Endothelial cell of umbilical vein (primary cell): ENCODE results near the gene FYN. TPM values are rescaled to one million over a fixed set of nuclear protein-coding genes. Genes with fewer than 3 reads are reported as not detected.
A peak's percentile ranks its signal among the peaks of the same experiment; 100 is the strongest.

Experiments
- BruUV-seq: library from RNA; stranded (reverse); fragments of 400-500 nt; replicated peaks from 2 replicates; lab custom pipeline; 2021; lab: Mats Ljungman, UMichigan
- CTCF ChIA-PET: fragments of 300-600, 350-600 bp; sonication (Branson Sonifier 250); formaldehyde crosslinking; loops from one replicate; lab custom pipeline; 2021; ENCODE audit warnings: antibody characterized with exemption, inconsistent platforms; lab: Charles Lee
- POLR2A ChIA-PET: fragments of 300-600, 350-600 bp; sonication (Branson Sonifier 250); formaldehyde crosslinking; loops from one replicate; lab custom pipeline; 2021; ENCODE audit warnings: antibody characterized with exemption, inconsistent platforms; lab: Charles Lee
- DNase-seq: peaks from one replicate; pipeline ENCODE4 v3.0.0-alpha.2; 2011; ENCODE audit warnings: low read depth, low spot score
- FAIRE-seq: peaks from 2 replicates; lab custom pipeline; 2011; peaks lifted over from hg19 to GRCh38; lab: Jason Lieb, UNC
- H2AFZ ChIP-seq: 2 replicates; pipeline ENCODE4 v1.6.0; 2012; ENCODE audit warnings: low read depth, low read length, control low read depth, inconsistent platforms
- H3K27ac ChIP-seq: 2 replicates; pipeline ENCODE4 v1.5.1; 2011; ENCODE audit warnings: low read depth, mild to moderate bottlenecking, control low read depth, low read length, moderate library complexity; ENCODE audit not compliant: insufficient read depth
- H3K27me3 ChIP-seq, 2 experiments: 2 replicates each; pipeline versions ENCODE4 v1.6.0 to v1.6.1; 2011; ENCODE audit warnings: low read length in 2 of 2, mixed read lengths in 1 of 2; ENCODE audit not compliant: control insufficient read depth in 2 of 2, insufficient read depth in 2 of 2
- H3K36me3 ChIP-seq, 2 experiments: 2 replicates in 1 of 2; 3 replicates in 1 of 2; pipeline ENCODE4 v1.5.1; 2011; ENCODE audit warnings: low read length in 2 of 2, mild to moderate bottlenecking in 1 of 2, moderate library complexity in 1 of 2; ENCODE audit not compliant: control insufficient read depth in 2 of 2, insufficient read depth in 2 of 2; ENCODE audit errors: extremely low read depth in 1 of 2
- H3K4me1 ChIP-seq: 3 replicates; pipeline ENCODE4 v1.5.1; 2011; ENCODE audit warnings: mild to moderate bottlenecking, low read length; ENCODE audit not compliant: control insufficient read depth, insufficient read depth; ENCODE audit errors: extremely low read depth
- H3K4me2 ChIP-seq: 2 replicates; pipeline ENCODE4 v1.6.1; 2011; ENCODE audit warnings: low read length, control low read depth, mixed read lengths; ENCODE audit not compliant: insufficient read depth
- H3K4me3 ChIP-seq, 3 experiments: fragments of 200-600 bp in 1 of 3; sonication (generic), shearing (Covaris generic) in 1 of 3; replicated peaks in 1 of 3; 2 replicates each; pipeline ENCODE4 v1.5.1; 2011 to 2016; ENCODE audit warnings: control low read depth in 3 of 3, low read length in 3 of 3, mild to moderate bottlenecking in 2 of 3, inconsistent platforms in 1 of 3, low read depth in 1 of 3, moderate library complexity in 1 of 3; ENCODE audit not compliant: insufficient read depth in 1 of 3
- H3K79me2 ChIP-seq: 2 replicates; pipeline ENCODE4 v1.6.0; 2012; ENCODE audit warnings: low read length, inconsistent platforms; ENCODE audit not compliant: control insufficient read depth, insufficient read depth
- H3K9ac ChIP-seq: replicated peaks from 2 replicates; pipeline ENCODE3; 2011; ENCODE audit warnings: low read length, control low read depth; ENCODE audit not compliant: insufficient read depth; ENCODE audit errors: extremely low read depth
- H3K9me1 ChIP-seq: replicated peaks from 3 replicates; pipeline ENCODE4 v1.6.0; 2011; ENCODE audit warnings: mild to moderate bottlenecking, low read length; ENCODE audit not compliant: control insufficient read depth, insufficient read depth; ENCODE audit errors: extremely low read depth
- H3K9me3 ChIP-seq: replicated peaks from 2 replicates; pipeline ENCODE4 v1.5.1; 2012; ENCODE audit warnings: low read length, inconsistent platforms; ENCODE audit not compliant: control insufficient read depth, insufficient read depth
- H4K20me1 ChIP-seq: replicated peaks from 2 replicates; pipeline ENCODE3; 2011; ENCODE audit warnings: mild to moderate bottlenecking, low read length; ENCODE audit not compliant: control insufficient read depth, insufficient read depth; ENCODE audit errors: extremely low read depth
- EZH2 ChIP-seq: IDR thresholded peaks from 2 replicates; pipeline ENCODE4 v1.6.1; 2012; ENCODE audit warnings: borderline replicate concordance, low read depth, mild to moderate bottlenecking, moderate library complexity, low read length, inconsistent platforms; ENCODE audit not compliant: severe bottlenecking
- FOS ChIP-seq: IDR thresholded peaks from 2 replicates; pipeline ENCODE4 v1.6.1; 2011; ENCODE audit warnings: mild to moderate bottlenecking, low read length, moderate library complexity, borderline replicate concordance; ENCODE audit not compliant: insufficient read depth
- GATA2 ChIP-seq: IDR thresholded peaks from 2 replicates; pipeline ENCODE4 v1.7.0; 2011; ENCODE audit warnings: low read depth, mild to moderate bottlenecking, moderate library complexity, mixed read lengths, low read length; ENCODE audit not compliant: insufficient read length, insufficient read depth
- JUN ChIP-seq: IDR thresholded peaks from 2 replicates; pipeline ENCODE4 v1.6.1; 2011; ENCODE audit warnings: borderline replicate concordance, low read depth; ENCODE audit not compliant: insufficient read length, insufficient read depth
- MYC ChIP-seq: IDR thresholded peaks from one replicate; pipeline ENCODE4 v1.6.1; 2011; ENCODE audit warnings: mild to moderate bottlenecking, low read depth, low read length
- POLR2A ChIP-seq: IDR thresholded peaks from 2 replicates; pipeline ENCODE4 v1.6.1; 2012; ENCODE audit warnings: low read depth, mild to moderate bottlenecking, control low read depth, low read length
- POLR2AphosphoS5 ChIP-seq: IDR thresholded peaks from 2 replicates; pipeline ENCODE4 v1.6.1; 2012; ENCODE audit warnings: low read depth, mild to moderate bottlenecking, control low read depth, low read length, moderate library complexity; ENCODE audit not compliant: insufficient read depth
- dilution Hi-C: fragments of 300-500 bp; cut with MboI; formaldehyde crosslinking; loops from one replicate; pipeline ENCODE4 v1.15.0; 2019; ENCODE audit warnings: low sequenced_read_pairs; ENCODE audit not compliant: extremely low pct_ligation_motif_present
- intact Hi-C: fragments of 100-400 bp; cut with micrococcal nuclease; formaldehyde crosslinking; loops from one replicate; pipeline ENCODE4 v1.10.0; 2022
- polyA plus RNA-seq, 4 experiments: library from polyadenylated mRNA; depleted of rRNA in 3 of 4; stranded (reverse) in 3 of 4; unstranded in 1 of 4; fragments of >200 nt; gene quantifications; 2 replicates each; pipeline versions ENCODE4 v1.2.1 to v1.2.3, GENCODE V29; 2011 to 2012; ENCODE audit warnings: missing spikeins in 1 of 4
- total RNA-seq: library from RNA; stranded (reverse); gene quantifications from 2 replicates; pipeline ENCODE4 v1.2.3, GENCODE V29; 2021
- TF ChIP-seq, protein P1 (sequence below), 2 donors: IDR thresholded peaks; 1 replicate in 1 of 2; 2 replicates in 1 of 2; pipeline ENCODE4 v1.5.1; 2011; ENCODE audit warnings: low read length in 2 of 2, mild to moderate bottlenecking in 2 of 2, moderate library complexity in 2 of 2, control low read depth in 1 of 2, inconsistent platforms in 1 of 2, low read depth in 1 of 2; ENCODE audit not compliant: insufficient read depth in 1 of 2; ENCODE audit errors: extremely low read depth in 1 of 2
- TF ChIP-seq, protein P2 (sequence below): IDR thresholded peaks from 2 replicates; pipeline ENCODE4 v1.6.1; 2011; ENCODE audit not compliant: insufficient read depth, insufficient read length

Gene FYN
- total and polyA plus RNA-seq, 2 donors (not counting 3 experiments of a cell fraction or from before 2014, with no cell fraction given) = 69.0 to 143 TPM

DNA sequence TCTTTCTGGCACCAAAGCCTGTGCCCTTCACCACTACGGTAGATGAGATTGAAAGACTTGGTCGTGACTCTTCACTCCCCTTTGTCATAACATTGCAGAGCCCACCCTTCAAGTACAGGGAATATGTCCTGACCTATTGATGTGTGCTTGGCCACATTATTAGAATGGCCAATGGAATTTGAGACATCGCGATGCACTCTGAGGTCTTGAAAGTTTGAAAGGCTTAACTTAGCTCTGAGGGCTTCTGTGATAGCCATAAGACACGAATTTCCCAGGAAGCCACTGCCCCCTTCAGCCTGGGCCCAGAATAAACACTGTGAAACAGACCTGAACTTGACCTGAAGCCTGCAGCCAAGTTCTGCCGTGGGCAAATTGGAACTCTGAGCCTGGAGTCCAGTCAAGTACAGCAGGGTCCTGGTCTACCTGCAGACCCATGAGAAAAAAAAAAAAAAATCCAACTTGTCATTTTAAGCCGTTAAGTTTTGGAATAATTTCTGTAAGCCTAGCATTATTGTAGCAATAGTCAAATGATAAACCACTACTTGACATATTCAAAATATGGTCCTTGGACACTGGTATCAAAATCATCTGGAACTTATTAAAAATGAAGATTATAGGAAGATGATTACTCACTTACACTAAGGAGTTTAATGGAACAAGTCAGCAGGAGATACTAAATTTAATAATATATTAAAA is 230.6 kb downstream of the FYN start:
- no peaks in the 10 kb centered on the region for H3K27me3 ChIP-seq
- DNase-seq (peak; percentile 79), FAIRE-seq (peak; percentile 77)
- ChIA-PET CTCF (interaction anchor here (0.6 to 3.3 kb wide), 31 partner anchors 10 to 631 kb away, joined by 3 to 23 read pairs (median 4); partner anchors contain the start of gene TRAF3IP2), POLR2A (interaction anchor here (0.7 kb wide), 1 partner anchor 583 kb away, joined by 4 read pairs; no protein-coding TSS in a partner anchor)
- H3K4me3 ChIP-seq = no peak overlapping the region
- H3K4me2 ChIP-seq = no peak overlapping the region
- intact Hi-C loops = loop anchor here (1.0 kb wide), 4 partner anchors 37 to 383 kb away; partner anchors contain the start of gene TRAF3IP2
- no peaks in the 10 kb centered on the region for H3K4me1 ChIP-seq
- no peak overlapping the region for H3K27ac ChIP-seq
- BruUV-seq = no TSS peak
- dilution Hi-C loops = no loop called here
- no peak overlapping the region for H3K9ac ChIP-seq
- H3K36me3 ChIP-seq = no peaks in the 10 kb centered on the region
- H3K9me3 ChIP-seq = no peaks in the 10 kb centered on the region
- no peaks in the 10 kb centered on the region for H3K9me1 ChIP-seq
- TF ChIP-seq, protein P1, sequence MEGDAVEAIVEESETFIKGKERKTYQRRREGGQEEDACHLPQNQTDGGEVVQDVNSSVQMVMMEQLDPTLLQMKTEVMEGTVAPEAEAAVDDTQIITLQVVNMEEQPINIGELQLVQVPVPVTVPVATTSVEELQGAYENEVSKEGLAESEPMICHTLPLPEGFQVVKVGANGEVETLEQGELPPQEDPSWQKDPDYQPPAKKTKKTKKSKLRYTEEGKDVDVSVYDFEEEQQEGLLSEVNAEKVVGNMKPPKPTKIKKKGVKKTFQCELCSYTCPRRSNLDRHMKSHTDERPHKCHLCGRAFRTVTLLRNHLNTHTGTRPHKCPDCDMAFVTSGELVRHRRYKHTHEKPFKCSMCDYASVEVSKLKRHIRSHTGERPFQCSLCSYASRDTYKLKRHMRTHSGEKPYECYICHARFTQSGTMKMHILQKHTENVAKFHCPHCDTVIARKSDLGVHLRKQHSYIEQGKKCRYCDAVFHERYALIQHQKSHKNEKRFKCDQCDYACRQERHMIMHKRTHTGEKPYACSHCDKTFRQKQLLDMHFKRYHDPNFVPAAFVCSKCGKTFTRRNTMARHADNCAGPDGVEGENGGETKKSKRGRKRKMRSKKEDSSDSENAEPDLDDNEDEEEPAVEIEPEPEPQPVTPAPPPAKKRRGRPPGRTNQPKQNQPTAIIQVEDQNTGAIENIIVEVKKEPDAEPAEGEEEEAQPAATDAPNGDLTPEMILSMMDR (IDR thresholded peaks at IDR 0.05; ENCODE audit: extremely low read depth in 1 of 2, insufficient read depth in 1 of 2, low read depth in 1 of 2, low read length in 2 of 2) = peak; percentile 63 to 67
- no peak for TF ChIP-seq POLR2A
- H4K20me1 ChIP-seq = no peaks in the 10 kb centered on the region
- no peaks in the 10 kb centered on the region for H3K79me2 ChIP-seq
- H2AFZ ChIP-seq = peak overlapping the region; percentile 28

DNA sequence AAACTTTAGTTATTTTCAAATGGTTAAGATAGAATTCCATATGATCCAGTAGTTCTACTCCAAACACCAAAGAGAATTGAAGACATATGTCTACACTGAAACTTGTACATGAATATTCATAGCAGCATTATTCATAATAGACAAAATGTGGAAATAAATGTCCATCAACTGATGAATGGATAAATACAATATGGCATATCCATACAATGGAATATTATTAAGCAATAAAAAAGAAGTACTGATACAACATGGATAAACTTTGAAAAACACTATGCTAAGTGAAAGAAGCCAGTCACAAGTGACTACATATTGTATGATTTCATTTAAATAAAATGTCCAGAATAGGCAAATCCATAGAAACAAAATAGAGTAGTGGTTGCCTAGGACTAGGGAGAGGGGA is 234.0 kb downstream of the FYN start:
- intact Hi-C loops = no loop called here
- Histone ChIP-seq H3K27me3 (no peaks in the 10 kb centered on the region), H3K9me1 (no peaks in the 10 kb centered on the region), H3K9ac (no peak overlapping the region), H3K4me3 (no peak overlapping the region), H4K20me1 (no peaks in the 10 kb centered on the region), H3K9me3 (no peaks in the 10 kb centered on the region), H3K27ac (no peak overlapping the region), H3K4me1 (no peaks in the 10 kb centered on the region), H3K79me2 (no peaks in the 10 kb centered on the region), H3K36me3 (no peaks in the 10 kb centered on the region), H2AFZ (no peak overlapping the region), H3K4me2 (no peak overlapping the region)
- POLR2A ChIA-PET = no interaction called here
- DNase-seq (no peak), FAIRE-seq (no peak)
- BruUV-seq = no TSS peak
- dilution Hi-C loops = no loop called here
- TF ChIP-seq EZH2 (no peak), POLR2A (no peak), POLR2AphosphoS5 (no peak), MYC (no peak), GATA2 (no peak), JUN (no peak), FOS (no peak)
- TF ChIP-seq, protein P2, sequence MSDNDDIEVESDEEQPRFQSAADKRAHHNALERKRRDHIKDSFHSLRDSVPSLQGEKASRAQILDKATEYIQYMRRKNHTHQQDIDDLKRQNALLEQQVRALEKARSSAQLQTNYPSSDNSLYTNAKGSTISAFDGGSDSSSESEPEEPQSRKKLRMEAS = no peak
- TF ChIP-seq, protein P1 (IDR thresholded peaks at IDR 0.05; ENCODE audit: extremely low read depth in 1 of 2, insufficient read depth in 1 of 2, low read depth in 1 of 2, low read length in 2 of 2) = no peak
- CTCF ChIA-PET = no interaction called here
